HepG2 (cell line): ENCODE results near the gene STIP1. TPM values are rescaled to one million over a fixed set of nuclear protein-coding genes. Genes with fewer than 3 reads are reported as not detected.

Experiments
- ATAC-seq: fragments of 200-7000 bp; cut with Tn5 transposase; 3 replicates; pipeline ENCODE4 v1.9.1; 2020; ENCODE audit warnings: mild to moderate bottlenecking, moderate library complexity
- BruUV-seq: library from RNA; stranded (reverse); fragments of 400-500 nt; replicated peaks from 2 replicates; lab custom pipeline; 2021; lab: Mats Ljungman, UMichigan
- CTCF ChIA-PET: fragments of 300-600 bp; formaldehyde crosslinking; extraction: SDS; loops from one replicate; lab custom pipeline; 2021; ENCODE audit warnings: low total read pairs, inconsistent platforms, low intra/inter-chr PET ratio; lab: Yijun Ruan, JAX
- POLR2A ChIA-PET: fragments of 350-600 bp; sonication (Branson Sonifier 250); formaldehyde crosslinking; loops from one replicate; lab custom pipeline; 2020; ENCODE audit warnings: antibody characterized with exemption, inconsistent platforms; lab: Yijun Ruan, JAX
- DNase-seq: peaks from one replicate; pipeline ENCODE4 v3.0.0-alpha.2; 2015; ENCODE audit warnings: low spot score
- FAIRE-seq: peaks from 3 replicates; lab custom pipeline; 2011; peaks lifted over from hg19 to GRCh38; lab: Jason Lieb, UNC
- H2AFZ ChIP-seq: one replicate; pipeline ENCODE4 v1.6.1; 2011; ENCODE audit warnings: low read length, inconsistent platforms
- H3K27ac ChIP-seq: fragments of 300-600 bp; 3 replicates; pipeline ENCODE4 v1.8.0; 2011; ENCODE audit warnings: mixed run types, mild to moderate bottlenecking, mixed read lengths, low read length, inconsistent platforms; ENCODE audit not compliant: insufficient read depth; ENCODE audit errors: extremely low read length
- H3K27me3 ChIP-seq, 2 experiments: fragments of 200-600 bp in 1 of 2; 2 replicates in 1 of 2; 3 replicates in 1 of 2; pipeline versions ENCODE4 v1.6.0 to v1.8.0; 2011; ENCODE audit warnings: low read length in 2 of 2, mild to moderate bottlenecking in 2 of 2, moderate library complexity in 2 of 2, inconsistent platforms in 1 of 2; ENCODE audit not compliant: insufficient read depth in 2 of 2, control insufficient read depth in 1 of 2
- H3K36me3 ChIP-seq, 2 experiments: fragments of 200-600 bp in 1 of 2; replicated peaks in 1 of 2; 2 replicates in 1 of 2; 3 replicates in 1 of 2; pipeline versions ENCODE4 v1.5.1 to v1.8.0; 2011; ENCODE audit warnings: low read length in 2 of 2, inconsistent platforms in 1 of 2; ENCODE audit not compliant: insufficient read depth in 2 of 2, control insufficient read depth in 1 of 2
- H3K4me1 ChIP-seq: 2 replicates; pipeline ENCODE4 v1.5.1; 2012; ENCODE audit warnings: low read length, inconsistent platforms; ENCODE audit not compliant: insufficient read depth
- H3K4me2 ChIP-seq: 2 replicates; pipeline ENCODE4 v1.6.0; 2011; ENCODE audit warnings: low read depth, low read length, inconsistent platforms
- H3K4me3 ChIP-seq, 3 experiments: fragments of 200-600 bp in 1 of 3; sonication (generic), shearing (Covaris generic) in 1 of 3; replicated peaks in 1 of 3; 2 replicates each; pipeline ENCODE4 v1.5.1; 2011 to 2016; ENCODE audit warnings: low read length in 3 of 3, inconsistent platforms in 2 of 3, low read depth in 2 of 3, mild to moderate bottlenecking in 2 of 3, control low read depth in 1 of 3, mixed read lengths in 1 of 3; ENCODE audit not compliant: insufficient read depth in 1 of 3
- H3K79me2 ChIP-seq: one replicate; pipeline ENCODE4 v1.6.1; 2011; ENCODE audit warnings: low read length, inconsistent platforms; ENCODE audit not compliant: insufficient read depth
- H3K9ac ChIP-seq: 2 replicates; pipeline ENCODE4 v1.6.0; 2011; ENCODE audit warnings: mild to moderate bottlenecking, low read depth, low read length, inconsistent platforms; ENCODE audit not compliant: insufficient read depth
- H3K9me3 ChIP-seq: 2 replicates; pipeline ENCODE4 v1.5.1; 2012; ENCODE audit warnings: mild to moderate bottlenecking, low read length
- H4K20me1 ChIP-seq: 2 replicates; pipeline ENCODE4 v1.6.0; 2011; ENCODE audit warnings: inconsistent platforms, mild to moderate bottlenecking, low read length, moderate library complexity; ENCODE audit not compliant: insufficient read depth
- AHDC1 ChIP-seq: sonication (generic); formaldehyde crosslinking; IDR thresholded peaks from 2 replicates; pipeline ENCODE4 v1.5.1; 2020; ENCODE audit warnings: mild to moderate bottlenecking, missing genetic modification reagents, borderline replicate concordance
- CHD2 ChIP-seq: IDR thresholded peaks from 2 replicates; pipeline ENCODE4 v1.6.1; 2011; ENCODE audit warnings: low read depth, low read length, improper control_type of control experiment
- GTF3A ChIP-seq: sonication (generic); formaldehyde crosslinking; conservative IDR thresholded peaks from 2 replicates; pipeline ENCODE4 v1.4.0; 2020; ENCODE audit warnings: mild to moderate bottlenecking, missing genetic modification reagents
- IKZF5 ChIP-seq: IDR thresholded peaks from 2 replicates; pipeline ENCODE4 v1.6.1; 2018; ENCODE audit warnings: missing genetic modification reagents, mild to moderate bottlenecking, missing compliant biosample characterization
- MED13 ChIP-seq: sonication (generic); formaldehyde crosslinking; IDR thresholded peaks from 2 replicates; pipeline ENCODE4 v1.5.0; 2020; ENCODE audit warnings: missing genetic modification reagents
- RXRB ChIP-seq: IDR thresholded peaks from 2 replicates; pipeline ENCODE4 v1.6.1; 2016; ENCODE audit warnings: borderline replicate concordance, missing genetic modification reagents, missing compliant biosample characterization
- SOX5 ChIP-seq: IDR thresholded peaks from 2 replicates; pipeline ENCODE4 v1.6.1; 2016; ENCODE audit warnings: borderline replicate concordance
- SRF ChIP-seq: IDR thresholded peaks from 2 replicates; pipeline ENCODE4 v1.6.1; 2011; ENCODE audit warnings: mild to moderate bottlenecking, low read depth, low read length, moderate library complexity
- SUZ12 ChIP-seq: fragments of 150-350 bp; IDR thresholded peaks from 2 replicates; pipeline ENCODE4 v1.6.1; 2014; ENCODE audit warnings: low read depth, low read length
- ZNF569 ChIP-seq: sonication (generic); formaldehyde crosslinking; IDR thresholded peaks from 2 replicates; pipeline ENCODE4 v1.5.0; 2020; ENCODE audit warnings: mild to moderate bottlenecking, missing genetic modification reagents, moderate library complexity, borderline replicate concordance
- ZNF770 ChIP-seq: sonication (generic); formaldehyde crosslinking; IDR thresholded peaks from 2 replicates; pipeline ENCODE4 v1.5.0; 2020; ENCODE audit warnings: mild to moderate bottlenecking, missing genetic modification reagents
- WGBS: methylation state at CpG from one replicate; pipeline ENCODE4 v1.1.6; 2017; ENCODE audit warnings: low lambda C conversion rate; 5-methylcytosine and 5-hydroxymethylcytosine counted together
- in situ Hi-C: cut with HindIII; loops from 2 replicates; pipeline ENCODE4 v1.10.0; 2017; ENCODE audit warnings: low pct_unique_long_range_greater_than_20kb; ENCODE audit not compliant: extremely low pct_ligation_motif_present
- intact Hi-C: fragments of 100-400 bp; cut with micrococcal nuclease; formaldehyde crosslinking; loops from one replicate; pipeline ENCODE4 v1.10.0; 2022; ENCODE audit not compliant: unreplicated experiment
- polyA plus RNA-seq, 8 experiments: library from polyadenylated mRNA; depleted of rRNA in 3 of 8; stranded (reverse) in 7 of 8; unstranded in 1 of 8; fragments of >200 nt; fragmentation: Illumina TruSeq in 4 of 8; extraction: Trizol in 4 of 8; gene quantifications; 2 replicates each; pipeline versions ENCODE4 v1.2.1 to v1.2.3, GENCODE V29; 2011 to 2016; ENCODE audit warnings: low read depth in 4 of 8, missing spikeins in 1 of 8, mixed read lengths in 1 of 8; ENCODE audit not compliant: insufficient read depth in 1 of 8
- total RNA-seq, 5 experiments: library from RNA; depleted of rRNA; stranded (reverse); fragments of >200 nt; fragmentation: Illumina TruSeq; extraction: Trizol; gene quantifications; 2 replicates each; pipeline ENCODE4 v1.2.3, GENCODE V29; 2016; ENCODE audit warnings: low read depth in 1 of 5

Gene STIP1
- total and polyA plus RNA-seq, 2 of the 13 experiments (the other 11 are each of a cell fraction or from before 2014, with no cell fraction given): 81.1 to 217 TPM

- ATAC-seq: no peak
- no peaks in the 10 kb centered on the region for H3K79me2 ChIP-seq
- ChIA-PET POLR2A (no interaction called here), CTCF (no interaction called here)
- 90% methylated on average over 8 of the region's 8 CpGs for WGBS
- BruUV-seq: no TSS peak
- peaks cover 10% of the 10 kb centered on the region for H3K4me1 ChIP-seq
- H3K36me3 ChIP-seq: no peaks in the 10 kb centered on the region
- H3K27me3 ChIP-seq: no peaks in the 10 kb centered on the region
- H4K20me1 ChIP-seq: no peaks in the 10 kb centered on the region
- no peak for FAIRE-seq
- intact Hi-C loops (no loop called here), in situ Hi-C loops (no loop called here)
- no peak overlapping the region for H3K4me3 ChIP-seq
- no peak overlapping the region for H3K4me2 ChIP-seq
- no peak overlapping the region for H2AFZ ChIP-seq
- peaks cover 4% of the 10 kb centered on the region for H3K9me3 ChIP-seq
- no peak for DNase-seq
- TF ChIP-seq RXRB (no peak), SRF (no peak), SOX5 (CRISPR knock-in tag) (no peak)
- TF ChIP-seq, all 625 proteins: peak for 0
- no peak overlapping the region for H3K27ac ChIP-seq
- H3K9ac ChIP-seq: no peak overlapping the region
These were observed 9.2 kb upstream of the STIP1 start for GRCh38 chr11:64176751-64177150.

GRCh38 chr11:64178203-64178602 is 7.8 kb upstream of the STIP1 start:
- Histone ChIP-seq H3K9me3 (peaks cover 4% of the 10 kb centered on the region), H3K79me2 (no peaks in the 10 kb centered on the region), H3K27ac (no peak overlapping the region), H3K36me3 (no peaks in the 10 kb centered on the region), H3K4me3 (no peak overlapping the region), H3K4me2 (no peak overlapping the region), H2AFZ (no peak overlapping the region), H3K9ac (no peak overlapping the region), H3K4me1 (peaks cover 25% of the 10 kb centered on the region), H4K20me1 (no peaks in the 10 kb centered on the region), H3K27me3 (no peaks in the 10 kb centered on the region)
- ATAC-seq (no peak), FAIRE-seq (no peak), DNase-seq (no peak)
- intact Hi-C loops (no loop called here), in situ Hi-C loops (no loop called here)
- ChIA-PET POLR2A (no interaction called here), CTCF (no interaction called here)
- WGBS: 90% methylated on average over 1 of the region's 1 CpG
- BruUV-seq: no TSS peak
- TF ChIP-seq GTF3A (CRISPR knock-in tag) (no peak), SUZ12 (no peak), ZNF770 (no peak), ZNF569 (no peak), AHDC1 (no peak), IKZF5 (CRISPR knock-in tag) (no peak), MED13 (CRISPR knock-in tag) (no peak), CHD2 (no peak)
